ENCODE results near the gene MND1. TPM values are rescaled to one million over a fixed set of nuclear protein-coding genes. Genes with fewer than 3 reads are reported as not detected.
"Not testable (repeated sequence)": the region's sequence is repeated elsewhere in the genome, so short reads cannot be mapped to it uniquely, and the experiment has no call there.

The MND1 gene
- total and polyA plus RNA-seq, 12 donors = 0.36 to 9.5 (median 0.53) TPM; not detected in 3

DNA sequence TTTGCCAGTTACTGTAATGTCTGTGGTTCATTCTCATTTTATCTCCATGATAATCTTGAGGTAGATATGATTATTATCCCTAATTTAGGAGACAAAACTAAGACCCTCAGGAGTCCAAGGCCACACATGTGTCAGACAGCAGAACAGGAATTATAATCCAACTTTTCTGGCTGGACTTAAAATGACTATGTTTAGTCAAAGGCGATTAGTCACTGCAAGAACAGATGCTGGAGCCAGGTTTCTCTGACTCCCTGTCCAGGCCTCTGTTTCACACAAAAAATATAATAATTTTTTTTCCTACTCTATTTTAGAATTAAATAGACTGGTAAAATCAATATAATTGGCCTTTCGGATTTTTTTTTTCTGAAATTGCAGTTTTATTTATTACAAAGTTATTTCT is 64.9 kb downstream of the MND1 start:
- DNase-seq = peak in 2 of 7 donors; percentile 5 to 33

DNA sequence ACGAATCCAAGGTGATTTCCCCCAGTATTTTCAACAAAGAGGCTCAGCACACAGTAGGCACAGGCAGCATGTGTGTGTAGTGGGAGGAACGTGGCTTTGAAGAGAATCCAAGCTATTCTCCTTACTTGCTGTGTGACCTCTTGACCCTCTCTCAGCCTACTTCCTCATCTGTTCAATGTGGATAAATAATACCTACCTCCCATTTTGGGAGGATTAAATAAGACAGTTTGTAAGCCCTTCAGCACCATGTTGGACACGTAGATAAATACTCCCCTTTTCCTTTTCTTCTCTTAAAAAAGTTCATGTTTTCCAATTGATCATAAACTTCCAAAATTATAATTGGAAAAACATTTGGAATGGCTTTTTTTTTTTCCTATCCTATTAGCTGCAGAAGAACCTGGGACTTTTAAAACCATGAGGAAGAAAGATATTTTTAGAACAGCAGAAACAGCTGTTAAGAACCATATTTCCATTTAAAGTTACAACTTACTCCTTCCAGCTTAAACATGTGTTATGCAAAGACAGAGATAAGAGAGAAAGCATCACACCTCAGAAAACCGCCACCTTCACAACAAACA is 65.5 kb downstream of the MND1 start:
- H3K36me3 ChIP-seq (replicated peaks in 1 of 2) = no peaks in the 10 kb centered on the region
- WGBS, 4 donors = 68 to 78% (median 71%) methylated on average over 4 of the region's 4 CpGs
- H3K4me1 ChIP-seq (replicated peaks in 1 of 2) = peaks cover 0 to 4% of the 10 kb centered on the region in 2 donors
- H3K9me3 ChIP-seq (replicated peaks in 1 of 3) = no peaks in the 10 kb centered on the region
- TF ChIP-seq, protein P1, sequence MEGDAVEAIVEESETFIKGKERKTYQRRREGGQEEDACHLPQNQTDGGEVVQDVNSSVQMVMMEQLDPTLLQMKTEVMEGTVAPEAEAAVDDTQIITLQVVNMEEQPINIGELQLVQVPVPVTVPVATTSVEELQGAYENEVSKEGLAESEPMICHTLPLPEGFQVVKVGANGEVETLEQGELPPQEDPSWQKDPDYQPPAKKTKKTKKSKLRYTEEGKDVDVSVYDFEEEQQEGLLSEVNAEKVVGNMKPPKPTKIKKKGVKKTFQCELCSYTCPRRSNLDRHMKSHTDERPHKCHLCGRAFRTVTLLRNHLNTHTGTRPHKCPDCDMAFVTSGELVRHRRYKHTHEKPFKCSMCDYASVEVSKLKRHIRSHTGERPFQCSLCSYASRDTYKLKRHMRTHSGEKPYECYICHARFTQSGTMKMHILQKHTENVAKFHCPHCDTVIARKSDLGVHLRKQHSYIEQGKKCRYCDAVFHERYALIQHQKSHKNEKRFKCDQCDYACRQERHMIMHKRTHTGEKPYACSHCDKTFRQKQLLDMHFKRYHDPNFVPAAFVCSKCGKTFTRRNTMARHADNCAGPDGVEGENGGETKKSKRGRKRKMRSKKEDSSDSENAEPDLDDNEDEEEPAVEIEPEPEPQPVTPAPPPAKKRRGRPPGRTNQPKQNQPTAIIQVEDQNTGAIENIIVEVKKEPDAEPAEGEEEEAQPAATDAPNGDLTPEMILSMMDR (IDR thresholded peaks at IDR 0.05) = no peak
- no peak for TF ChIP-seq POLR2A (IDR thresholded peaks at IDR 0.05)
- no peak overlapping the region for H3K27ac ChIP-seq
- intact Hi-C loops (cut with DNase I) = loop anchor here in 1 of 2 donors (10.0 kb wide), 1 partner anchor 55 kb away; no protein-coding TSS in a partner anchor
- no peak overlapping the region for H3K4me3 ChIP-seq
- no peaks in the 10 kb centered on the region for H3K27me3 ChIP-seq
- DNase-seq = no peak

More for the DNA sequence above, 64.9 kb downstream of the MND1 start:
- WGBS, 4 donors = 45 to 61% (median 49%) methylated on average over 2 of the region's 2 CpGs
- Histone ChIP-seq H3K27me3 (no peaks in the 10 kb centered on the region), H3K4me3 (no peak overlapping the region), H3K36me3 (replicated peaks in 1 of 2) (no peaks in the 10 kb centered on the region), H3K27ac (no peak overlapping the region), H3K4me1 (replicated peaks in 1 of 2) (peaks cover 0 to 4% of the 10 kb centered on the region in 2 donors), H3K9me3 (replicated peaks in 1 of 3) (no peaks in the 10 kb centered on the region)
- TF ChIP-seq, protein P1 (IDR thresholded peaks at IDR 0.05) = no peak
- no peak for TF ChIP-seq POLR2A (IDR thresholded peaks at IDR 0.05)
- intact Hi-C loops (cut with DNase I) = loop anchor here in 1 of 2 donors (10.0 kb wide), 1 partner anchor 55 kb away; no protein-coding TSS in a partner anchor

DNA sequence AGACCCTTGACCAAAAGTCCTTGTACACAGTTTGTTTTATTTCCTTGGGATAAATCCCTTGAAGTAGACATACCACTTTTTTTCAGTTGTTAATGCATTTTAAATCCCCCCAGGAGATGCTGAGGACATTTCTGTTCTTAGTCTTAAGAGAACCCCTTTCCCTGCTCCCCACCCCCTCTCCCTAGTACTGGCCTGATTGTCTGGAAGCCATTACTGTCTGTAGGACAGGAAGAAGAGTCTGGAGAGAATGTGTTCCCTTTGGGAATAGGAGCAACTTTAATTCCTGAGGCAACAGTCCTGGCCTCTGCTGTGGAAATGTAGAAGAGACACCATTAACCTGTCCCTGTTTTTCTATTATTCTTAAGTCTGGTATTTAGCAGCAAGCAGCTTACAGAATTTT is 69.4 kb downstream of the MND1 start:
- no peak for DNase-seq
- TF ChIP-seq, protein P1 (IDR thresholded peaks at IDR 0.05) = no peak
- no peak for TF ChIP-seq POLR2A (IDR thresholded peaks at IDR 0.05)
- H3K9me3 ChIP-seq (replicated peaks in 1 of 3) = no peaks in the 10 kb centered on the region
- H3K27ac ChIP-seq = no peak overlapping the region
- H3K4me3 ChIP-seq = no peak overlapping the region
- no peaks in the 10 kb centered on the region for H3K36me3 ChIP-seq (replicated peaks in 1 of 2)
- intact Hi-C loops (cut with DNase I) = no loop called here
- no peaks in the 10 kb centered on the region for H3K27me3 ChIP-seq
- H3K4me1 ChIP-seq (replicated peaks in 1 of 2) = peaks cover 0 to 4% of the 10 kb centered on the region in 2 donors

DNA sequence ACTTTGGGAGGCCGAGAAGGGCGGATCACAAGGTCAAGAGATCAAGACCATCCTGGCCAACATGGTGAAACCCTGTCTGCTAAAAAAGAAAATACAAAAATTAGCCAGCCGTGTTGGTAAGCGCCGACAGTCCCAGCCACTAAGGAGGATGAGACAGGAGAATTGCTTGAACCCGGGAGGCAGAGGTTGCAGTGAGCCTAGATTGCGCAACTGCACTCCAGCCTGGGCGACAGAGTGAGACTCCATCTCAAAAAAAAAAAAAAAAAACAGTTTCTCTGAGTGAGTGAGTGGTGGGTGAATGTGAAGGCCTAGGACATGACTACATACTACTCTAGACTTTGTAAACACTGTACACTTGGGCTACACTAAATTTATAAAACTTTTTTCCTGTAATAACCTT is 72.0 kb downstream of the MND1 start:
- H3K27me3 ChIP-seq; H3K4me3 ChIP-seq; H3K27ac ChIP-seq; DNase-seq; H3K36me3 ChIP-seq (replicated peaks in 1 of 2); intact Hi-C loops (cut with DNase I); H3K9me3 ChIP-seq (replicated peaks in 1 of 3); H3K4me1 ChIP-seq (replicated peaks in 1 of 2): not testable (repeated sequence)
- WGBS, 4 donors = 77 to 91% (median 87%) methylated on average over 8 of the region's 8 CpGs

DNA sequence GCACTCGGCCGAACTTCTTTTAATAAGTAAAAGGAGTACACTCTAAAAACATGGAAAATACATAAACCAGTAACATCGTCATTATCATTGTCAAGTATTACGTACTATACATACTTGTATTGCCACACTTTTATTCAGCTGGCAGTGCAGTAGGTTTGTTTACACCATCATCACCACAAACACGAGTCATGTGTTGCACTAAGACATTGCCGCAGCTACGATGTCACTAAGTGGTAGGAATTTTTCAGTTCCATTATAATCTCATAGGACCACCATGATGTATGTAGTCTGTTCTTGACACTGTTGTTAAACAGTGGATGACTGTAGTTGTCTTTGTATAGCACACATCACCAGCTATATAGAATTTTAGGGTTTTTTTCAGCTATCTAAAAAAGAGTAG is 73.6 kb downstream of the MND1 start:
- Histone ChIP-seq H3K27ac (no peak overlapping the region), H3K9me3 (replicated peaks in 1 of 3) (no peaks in the 10 kb centered on the region), H3K4me3 (no peak overlapping the region), H3K36me3 (replicated peaks in 1 of 2) (no peaks in the 10 kb centered on the region), H3K27me3 (no peaks in the 10 kb centered on the region), H3K4me1 (replicated peaks in 1 of 2) (no peaks in the 10 kb centered on the region)
- WGBS, 4 donors = 90 to 96% (median 92%) methylated on average over 7 of the region's 7 CpGs
- no peak for DNase-seq
- TF ChIP-seq POLR2A (IDR thresholded peaks at IDR 0.05) = no peak
- TF ChIP-seq, protein P1 (IDR thresholded peaks at IDR 0.05) = no peak
- intact Hi-C loops (cut with DNase I) = no loop called here
